Osteoblast (primary cell): ENCODE data around the gene NTSR1. TPM values are rescaled to one million over a fixed set of nuclear protein-coding genes. Genes with fewer than 3 reads are reported as not detected.

Source experiments
- DNase-seq: peaks from one replicate; pipeline ENCODE4 v3.0.0; 2011; ENCODE audit warnings: low spot score, mixed read lengths; ENCODE audit not compliant: insufficient read length; ENCODE audit errors: missing footprints
- H2AFZ ChIP-seq: 2 replicates; pipeline ENCODE4 v1.6.0; 2011; ENCODE audit warnings: mild to moderate bottlenecking, low read length
- H3K27ac ChIP-seq: 2 replicates; pipeline ENCODE4 v1.5.1; 2011; ENCODE audit warnings: mild to moderate bottlenecking, low read depth, low read length, moderate library complexity
- H3K27me3 ChIP-seq: 2 replicates; pipeline ENCODE4 v1.6.0; 2012; ENCODE audit warnings: mild to moderate bottlenecking, control low read depth, inconsistent platforms, low read length, moderate library complexity; ENCODE audit not compliant: insufficient read depth
- H3K36me3 ChIP-seq: 2 replicates; pipeline ENCODE4 v1.5.1; 2011; ENCODE audit warnings: mild to moderate bottlenecking, low read length, control low read depth, moderate library complexity; ENCODE audit not compliant: insufficient read depth
- H3K4me1 ChIP-seq: 2 replicates; pipeline ENCODE4 v1.5.1; 2011; ENCODE audit warnings: mild to moderate bottlenecking, low read length, control low read depth, moderate library complexity; ENCODE audit not compliant: insufficient read depth
- H3K4me2 ChIP-seq: 2 replicates; pipeline ENCODE4 v1.6.0; 2011; ENCODE audit warnings: mild to moderate bottlenecking, low read length; ENCODE audit not compliant: insufficient read depth
- H3K4me3 ChIP-seq: fragments of 200-600 bp; sonication (generic); 3 replicates; pipeline ENCODE4 v1.5.1; 2012; ENCODE audit warnings: mild to moderate bottlenecking, low read length, inconsistent platforms; ENCODE audit not compliant: insufficient read depth
- H3K79me2 ChIP-seq: 2 replicates; pipeline ENCODE4 v1.6.0; 2012; ENCODE audit warnings: mild to moderate bottlenecking, low read length, control low read depth, inconsistent platforms; ENCODE audit not compliant: insufficient read depth
- H3K9me3 ChIP-seq: 2 replicates; pipeline ENCODE4 v1.5.1; 2011; ENCODE audit warnings: low read depth, low read length, control low read depth
- H4K20me1 ChIP-seq: 2 replicates; pipeline ENCODE4 v1.6.0; 2012; ENCODE audit warnings: mild to moderate bottlenecking, low read length, control low read depth; ENCODE audit not compliant: insufficient read depth
- total RNA-seq: library from RNA; depleted of rRNA; stranded (reverse); fragments of >200 nt; gene quantifications from 2 replicates; pipeline ENCODE4 v1.2.3, GENCODE V29; 2012
- TF ChIP-seq, protein P1 (sequence below): IDR thresholded peaks from 2 replicates; pipeline ENCODE4 v1.5.1; 2011; ENCODE audit warnings: mild to moderate bottlenecking, low read depth, low read length, moderate library complexity; ENCODE audit errors: extremely low read depth

The NTSR1 gene
- total RNA-seq, 1 donor, result not detected

GRCh38 chr20:62775206-62775605 lies 66.6 kb downstream of the NTSR1 start:
- H3K27ac ChIP-seq, result no peak overlapping the region
- H3K9me3 ChIP-seq, result no peaks in the 10 kb centered on the region
- H4K20me1 ChIP-seq, result no peaks in the 10 kb centered on the region
- H3K36me3 ChIP-seq, result no peaks in the 10 kb centered on the region
- no peaks in the 10 kb centered on the region for H3K4me1 ChIP-seq
- H3K4me2 ChIP-seq, result no peak overlapping the region
- H3K27me3 ChIP-seq, result peaks cover 3% of the 10 kb centered on the region
- no peaks in the 10 kb centered on the region for H3K79me2 ChIP-seq
- TF ChIP-seq, protein P1, sequence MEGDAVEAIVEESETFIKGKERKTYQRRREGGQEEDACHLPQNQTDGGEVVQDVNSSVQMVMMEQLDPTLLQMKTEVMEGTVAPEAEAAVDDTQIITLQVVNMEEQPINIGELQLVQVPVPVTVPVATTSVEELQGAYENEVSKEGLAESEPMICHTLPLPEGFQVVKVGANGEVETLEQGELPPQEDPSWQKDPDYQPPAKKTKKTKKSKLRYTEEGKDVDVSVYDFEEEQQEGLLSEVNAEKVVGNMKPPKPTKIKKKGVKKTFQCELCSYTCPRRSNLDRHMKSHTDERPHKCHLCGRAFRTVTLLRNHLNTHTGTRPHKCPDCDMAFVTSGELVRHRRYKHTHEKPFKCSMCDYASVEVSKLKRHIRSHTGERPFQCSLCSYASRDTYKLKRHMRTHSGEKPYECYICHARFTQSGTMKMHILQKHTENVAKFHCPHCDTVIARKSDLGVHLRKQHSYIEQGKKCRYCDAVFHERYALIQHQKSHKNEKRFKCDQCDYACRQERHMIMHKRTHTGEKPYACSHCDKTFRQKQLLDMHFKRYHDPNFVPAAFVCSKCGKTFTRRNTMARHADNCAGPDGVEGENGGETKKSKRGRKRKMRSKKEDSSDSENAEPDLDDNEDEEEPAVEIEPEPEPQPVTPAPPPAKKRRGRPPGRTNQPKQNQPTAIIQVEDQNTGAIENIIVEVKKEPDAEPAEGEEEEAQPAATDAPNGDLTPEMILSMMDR, result no peak
- no peak for DNase-seq
- no peak overlapping the region for H3K4me3 ChIP-seq
- no peak overlapping the region for H2AFZ ChIP-seq

GRCh38 chr20:62776035-62776691 lies 67.5 kb downstream of the NTSR1 start:
- Histone ChIP-seq H2AFZ (no peak overlapping the region), H3K27me3 (peaks cover 6% of the 10 kb centered on the region), H3K4me1 (no peaks in the 10 kb centered on the region), H3K27ac (no peak overlapping the region), H3K36me3 (no peaks in the 10 kb centered on the region), H4K20me1 (no peaks in the 10 kb centered on the region), H3K79me2 (no peaks in the 10 kb centered on the region), H3K4me2 (no peak overlapping the region), H3K4me3 (no peak overlapping the region), H3K9me3 (no peaks in the 10 kb centered on the region)
- DNase-seq, result no peak
- TF ChIP-seq, protein P1, result no peak

- DNase-seq, result no peak
- Histone ChIP-seq H3K4me2 (no peak overlapping the region), H3K4me1 (no peaks in the 10 kb centered on the region), H2AFZ (no peak overlapping the region), H3K27ac (no peak overlapping the region), H3K36me3 (no peaks in the 10 kb centered on the region), H3K79me2 (no peaks in the 10 kb centered on the region), H4K20me1 (no peaks in the 10 kb centered on the region), H3K27me3 (peaks cover 6% of the 10 kb centered on the region), H3K4me3 (no peak overlapping the region), H3K9me3 (no peaks in the 10 kb centered on the region)
- TF ChIP-seq, protein P1, result no peak
Measured at GRCh38 chr20:62776692-62777527, 68.3 kb downstream of the NTSR1 start.

GRCh38 chr20:62777528-62777830 lies 68.8 kb downstream of the NTSR1 start:
- no peak for DNase-seq
- H3K27ac ChIP-seq, result no peak overlapping the region
- H3K4me3 ChIP-seq, result no peak overlapping the region
- no peak overlapping the region for H3K4me2 ChIP-seq
- peaks cover 6% of the 10 kb centered on the region for H3K27me3 ChIP-seq
- H3K36me3 ChIP-seq, result no peaks in the 10 kb centered on the region
- no peaks in the 10 kb centered on the region for H3K79me2 ChIP-seq
- TF ChIP-seq, protein P1, result no peak
- no peaks in the 10 kb centered on the region for H4K20me1 ChIP-seq
- no peaks in the 10 kb centered on the region for H3K9me3 ChIP-seq
- H2AFZ ChIP-seq, result no peak overlapping the region
- H3K4me1 ChIP-seq, result no peaks in the 10 kb centered on the region
